PC-3 (cell line): ENCODE data around the gene SLC12A9.

Source experiments
- CTCF ChIP-seq: fragments of 300-600 bp; sonication (generic); conservative IDR thresholded peaks from 2 replicates; pipeline ENCODE4 v1.5.1; 2017; ENCODE audit warnings: antibody characterized with exemption, low read depth, mild to moderate bottlenecking, low read length
- EZH2 ChIP-seq: fragments of 300-600 bp; sonication (generic); IDR thresholded peaks from one replicate; pipeline ENCODE4 v1.6.1; 2017; ENCODE audit warnings: antibody characterized with exemption, mild to moderate bottlenecking, low read length; ENCODE audit not compliant: unreplicated experiment
- EZH2phosphoT487 ChIP-seq: fragments of 300-600 bp; sonication (generic); IDR thresholded peaks from 2 replicates; pipeline ENCODE4 v1.6.1; 2018; ENCODE audit warnings: mild to moderate bottlenecking, antibody characterized with exemption, low read length, borderline replicate concordance

GRCh38 chr7:100836812-100837098 is 15.8 kb upstream of the SLC12A9 start:
- TF ChIP-seq CTCF (no peak), EZH2phosphoT487 (no peak), EZH2 (no peak)
